ENCODE results near the gene KLKB1.

GRCh38 chr4:186240848-186241491 lies 13.7 kb downstream of the KLKB1 start:
- TF ChIP-seq CTCF (IDR thresholded peaks at IDR 0.05), result no peak
- no peak for TF ChIP-seq POLR2A (IDR thresholded peaks at IDR 0.05)
- no peak for TF ChIP-seq EP300 (IDR thresholded peaks at IDR 0.05)

Data from tibial nerve (tissue), 4 donors.